ENCODE results near the gene DLGAP1.

The DLGAP1 gene

GRCh38 chr18:4284528-4284927 is 170.6 kb downstream of the DLGAP1 start:
- H3K4me3 ChIP-seq (ENCODE audit: low read depth, low read length) = no peak overlapping the region
- DNase-seq (ENCODE audit: low read depth) = no peak
- TF ChIP-seq CTCF (IDR thresholded peaks at IDR 0.05; ENCODE audit: insufficient read depth, low read depth, low read length, missing control alignments) = no peak

GRCh38 chr18:4283746-4284291 is 171.3 kb downstream of the DLGAP1 start:
- no peak for DNase-seq (ENCODE audit: low read depth)
- no peak for TF ChIP-seq CTCF (IDR thresholded peaks at IDR 0.05; ENCODE audit: insufficient read depth, low read depth, low read length, missing control alignments)
- no peak overlapping the region for H3K4me3 ChIP-seq (ENCODE audit: low read depth, low read length)

GRCh38 chr18:4282954-4283353 is 172.2 kb downstream of the DLGAP1 start:
- no peak for TF ChIP-seq CTCF (IDR thresholded peaks at IDR 0.05; ENCODE audit: insufficient read depth, low read depth, low read length, missing control alignments)
- H3K4me3 ChIP-seq (ENCODE audit: low read depth, low read length) = no peak overlapping the region
- no peak for DNase-seq (ENCODE audit: low read depth)

- TF ChIP-seq CTCF (IDR thresholded peaks at IDR 0.05; ENCODE audit: insufficient read depth, low read depth, low read length, missing control alignments) = no peak
Observed at GRCh38 chr18:4276953-4277585, 178.0 kb downstream of the DLGAP1 start.

GRCh38 chr18:4271952-4272351 is 183.2 kb downstream of the DLGAP1 start:
- no peak for DNase-seq (ENCODE audit: low read depth)
- no peak for TF ChIP-seq CTCF (IDR thresholded peaks at IDR 0.05; ENCODE audit: insufficient read depth, low read depth, low read length, missing control alignments)
- H3K4me3 ChIP-seq (ENCODE audit: low read depth, low read length) = no peak overlapping the region

More at GRCh38 chr18:4276953-4277585, 178.0 kb downstream of the DLGAP1 start:
- DNase-seq (ENCODE audit: low read depth) = peak; percentile 58
- H3K4me3 ChIP-seq (ENCODE audit: low read depth, low read length) = no peak overlapping the region

GRCh38 chr18:4270988-4271387 is 184.1 kb downstream of the DLGAP1 start:
- no peak for DNase-seq (ENCODE audit: low read depth)
- TF ChIP-seq CTCF (IDR thresholded peaks at IDR 0.05; ENCODE audit: insufficient read depth, low read depth, low read length, missing control alignments) = no peak
- no peak overlapping the region for H3K4me3 ChIP-seq (ENCODE audit: low read depth, low read length)

- TF ChIP-seq CTCF (IDR thresholded peaks at IDR 0.05; ENCODE audit: insufficient read depth, low read depth, low read length, missing control alignments) = no peak
- DNase-seq (ENCODE audit: low read depth) = peak; percentile 76
- peak overlapping the region; percentile 31 for H3K4me3 ChIP-seq (ENCODE audit: low read depth, low read length)
Observed at GRCh38 chr18:4270016-4270415, 185.1 kb downstream of the DLGAP1 start.
